ENCODE data around the gene NPLOC4.

DNA sequence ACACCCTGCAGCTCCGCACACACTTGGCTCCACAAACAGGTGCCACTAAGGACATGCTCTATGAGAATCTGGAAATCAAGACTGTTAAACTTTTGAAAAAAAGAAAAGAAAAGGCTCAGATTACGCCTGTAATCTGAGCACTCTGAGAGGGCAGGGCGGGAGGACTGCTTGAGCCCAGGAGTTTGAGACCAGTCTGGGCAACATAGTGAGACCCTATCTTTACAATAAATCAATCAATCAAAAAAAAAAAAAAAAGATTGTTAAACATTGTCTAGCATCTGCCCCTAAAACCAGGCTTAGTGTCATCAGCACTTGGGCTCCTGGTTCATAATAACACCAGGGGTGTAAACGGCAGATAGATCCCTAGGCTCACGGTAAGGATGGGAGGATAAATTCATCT lies 47.3 kb downstream of the NPLOC4 start:
- TF ChIP-seq, protein P1, sequence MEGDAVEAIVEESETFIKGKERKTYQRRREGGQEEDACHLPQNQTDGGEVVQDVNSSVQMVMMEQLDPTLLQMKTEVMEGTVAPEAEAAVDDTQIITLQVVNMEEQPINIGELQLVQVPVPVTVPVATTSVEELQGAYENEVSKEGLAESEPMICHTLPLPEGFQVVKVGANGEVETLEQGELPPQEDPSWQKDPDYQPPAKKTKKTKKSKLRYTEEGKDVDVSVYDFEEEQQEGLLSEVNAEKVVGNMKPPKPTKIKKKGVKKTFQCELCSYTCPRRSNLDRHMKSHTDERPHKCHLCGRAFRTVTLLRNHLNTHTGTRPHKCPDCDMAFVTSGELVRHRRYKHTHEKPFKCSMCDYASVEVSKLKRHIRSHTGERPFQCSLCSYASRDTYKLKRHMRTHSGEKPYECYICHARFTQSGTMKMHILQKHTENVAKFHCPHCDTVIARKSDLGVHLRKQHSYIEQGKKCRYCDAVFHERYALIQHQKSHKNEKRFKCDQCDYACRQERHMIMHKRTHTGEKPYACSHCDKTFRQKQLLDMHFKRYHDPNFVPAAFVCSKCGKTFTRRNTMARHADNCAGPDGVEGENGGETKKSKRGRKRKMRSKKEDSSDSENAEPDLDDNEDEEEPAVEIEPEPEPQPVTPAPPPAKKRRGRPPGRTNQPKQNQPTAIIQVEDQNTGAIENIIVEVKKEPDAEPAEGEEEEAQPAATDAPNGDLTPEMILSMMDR (IDR thresholded peaks at IDR 0.05): no peak
- no peak for TF ChIP-seq POLR2A (IDR thresholded peaks at IDR 0.05)
